Lower leg skin (tissue), 3 donors: ENCODE data around the gene UGT1A6.

Experiments
- CTCF ChIP-seq, 3 donors: fragments of 450-650 bp; IDR thresholded peaks; one replicate each; pipeline ENCODE4 v1.5.1; 2016; ENCODE audit warnings: antibody characterized with exemption in 3 of 3, mild to moderate bottlenecking in 3 of 3, moderate library complexity in 2 of 3
- POLR2A ChIP-seq, 2 donors: fragments of 450-650 bp; IDR thresholded peaks; one replicate each; pipeline ENCODE4 v1.6.1; 2016 to 2017; ENCODE audit warnings: antibody characterized with exemption in 2 of 2, mild to moderate bottlenecking in 1 of 2, moderate library complexity in 1 of 2

GRCh38 chr2:233708942-233709341 lies 16.3 kb downstream of the UGT1A6 start:
- no peak for TF ChIP-seq CTCF (IDR thresholded peaks at IDR 0.05)
- TF ChIP-seq POLR2A (IDR thresholded peaks at IDR 0.05): no peak
